Ammon's horn (tissue), 1 donor: ENCODE results near the gene NTMT1.

Experiments used
- DNase-seq: peaks from one replicate; pipeline ENCODE4 v3.0.0-alpha.2; 2016; ENCODE audit warnings: low spot score

NTMT1 gene

DNA sequence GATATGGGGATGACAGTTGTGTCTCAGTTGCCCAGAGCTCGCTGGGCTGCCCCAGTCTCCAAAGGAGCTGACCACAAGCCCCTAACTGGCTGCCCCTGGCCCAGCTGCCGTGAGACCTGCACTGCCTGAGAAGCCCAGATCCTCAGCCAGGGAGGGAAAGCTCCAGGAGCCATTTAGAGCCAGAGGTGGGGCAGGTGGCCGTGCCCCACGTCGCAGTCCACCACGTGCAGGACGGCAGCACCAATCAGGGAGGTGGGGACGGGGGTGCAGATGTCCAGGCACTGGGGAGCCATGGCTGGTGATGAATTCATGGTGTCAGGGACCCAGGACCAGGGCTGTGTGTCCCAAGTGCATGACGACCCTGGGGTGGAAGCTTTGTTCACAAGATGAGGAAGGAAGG, 52.9 kb downstream of the NTMT1 start:
- DNase-seq, result no peak

DNA sequence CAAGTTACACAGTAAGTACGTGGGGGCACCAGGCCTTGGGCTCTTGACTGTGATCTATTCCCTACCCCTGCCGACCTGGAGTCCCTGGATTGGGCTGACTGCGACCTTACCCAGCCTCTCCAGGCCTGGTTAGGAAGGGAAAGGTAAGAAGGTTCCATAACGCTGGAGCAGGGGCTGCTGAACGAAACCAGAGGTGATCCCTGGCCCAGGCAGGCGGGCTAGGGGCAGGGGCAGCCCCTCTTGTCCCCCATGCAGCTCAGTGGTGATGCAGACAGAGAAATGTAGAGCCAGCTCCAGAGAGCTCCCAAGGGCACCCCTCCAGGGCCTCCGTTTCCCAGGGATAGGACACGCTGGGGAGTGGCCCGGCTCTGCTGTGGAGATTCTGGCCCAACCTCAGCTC, 53.6 kb downstream of the NTMT1 start:
- DNase-seq, result no peak

DNA sequence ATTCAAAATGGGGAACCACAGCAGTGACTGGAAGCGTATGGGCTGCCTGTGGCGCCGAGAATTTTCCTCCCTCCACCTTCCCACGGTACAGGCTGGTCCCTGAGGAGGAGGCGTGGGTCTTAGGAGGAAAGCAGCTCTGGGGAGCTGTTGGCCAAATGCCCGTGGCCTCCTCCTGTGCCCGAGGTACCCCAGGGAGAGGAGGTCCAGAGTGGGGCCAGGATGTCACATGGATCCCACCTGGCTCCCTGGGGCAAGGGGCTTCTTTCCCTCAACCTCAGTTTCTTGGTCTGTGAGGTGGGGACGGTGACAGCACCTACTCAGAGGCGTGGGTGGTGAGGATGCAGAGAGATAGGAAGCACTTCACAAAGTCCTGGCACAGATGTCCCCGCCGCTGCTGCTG, 56.0 kb downstream of the NTMT1 start:
- no peak for DNase-seq

DNA sequence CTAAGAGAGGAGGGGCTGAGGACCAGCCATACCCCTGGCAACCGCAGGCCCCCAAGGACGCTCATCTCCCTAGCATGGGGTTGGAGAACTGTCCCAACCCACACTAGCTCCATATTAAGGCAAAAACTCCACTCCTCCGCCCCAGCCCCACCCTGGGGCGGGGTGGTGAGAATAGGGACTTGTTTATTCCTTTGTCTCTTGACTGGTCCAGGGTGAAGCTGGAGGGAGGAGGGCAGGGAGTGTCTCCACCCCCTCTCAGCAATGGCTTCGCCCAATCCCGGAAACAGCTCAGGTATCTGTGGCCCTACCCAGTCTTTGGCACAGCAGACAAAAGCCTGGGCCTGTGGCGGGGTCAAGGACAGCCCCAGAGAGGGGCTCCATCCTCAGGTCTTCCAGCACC, 56.4 kb downstream of the NTMT1 start:
- no peak for DNase-seq

DNA sequence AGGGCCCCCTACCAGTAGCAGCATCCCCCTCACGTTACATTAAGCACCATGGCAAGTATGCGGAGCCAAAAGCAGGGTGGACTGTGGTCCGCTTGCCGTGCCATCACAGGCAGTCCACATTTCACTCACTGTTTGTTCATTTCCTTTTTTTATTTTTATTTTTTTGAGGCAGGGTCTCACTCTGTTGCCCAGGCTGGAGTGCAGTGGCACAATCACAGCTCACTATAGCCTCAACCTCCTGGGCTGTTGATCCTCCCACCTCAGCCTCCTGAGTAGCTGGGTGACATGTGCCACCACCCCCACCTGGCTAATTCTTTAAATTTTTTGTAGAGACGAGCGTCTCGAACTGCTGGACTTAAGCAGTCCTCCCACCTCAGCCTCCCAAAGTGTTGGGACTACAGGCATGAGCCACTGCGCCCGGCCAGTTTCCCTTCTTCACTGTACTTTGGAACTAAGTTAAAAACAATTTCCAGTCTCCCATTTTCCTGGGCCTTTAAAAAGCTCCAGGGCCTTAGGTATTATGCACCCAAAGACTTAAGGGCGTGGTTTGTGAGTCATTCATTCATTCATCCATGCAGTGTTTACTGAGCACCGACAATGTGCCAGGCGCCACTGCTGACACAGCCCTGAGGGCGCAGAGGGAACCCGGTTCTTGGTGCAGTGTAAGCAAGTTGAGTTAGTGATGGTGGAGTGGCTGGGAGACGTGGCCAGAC, 59.4 kb downstream of the NTMT1 start:
- DNase-seq, result no peak
